ENCODE data around the gene PPP2R5A. TPM values are rescaled to one million over a fixed set of nuclear protein-coding genes. Genes with fewer than 3 reads are reported as not detected.

PPP2R5A gene
- total and polyA plus RNA-seq, 3 donors from 2014 or later, result 19.9 to 37.8 (median 26.9) TPM

- no peaks in the 10 kb centered on the region for H3K36me3 ChIP-seq (ENCODE audit: low read depth, missing control alignments)
- DNase-seq, result no peak
- no peak overlapping the region for H3K27ac ChIP-seq
- intact Hi-C loops (cut with DNase I; ENCODE audit: low total_unique reads), result no loop called here
- H3K9me3 ChIP-seq, result no peaks in the 10 kb centered on the region
- H3K4me3 ChIP-seq, result no peak overlapping the region
- H3K27me3 ChIP-seq, result no peaks in the 10 kb centered on the region
- 85 to 88% methylated on average over 2 of the region's 2 CpGs for WGBS, 2 donors
- no peak for TF ChIP-seq CTCF (IDR thresholded peaks at IDR 0.05)
- TF ChIP-seq POLR2A (IDR thresholded peaks at IDR 0.05), result no peak
- H3K4me1 ChIP-seq, result no peaks in the 10 kb centered on the region
Observed at GRCh38 chr1:212244441-212244840, 40.8 kb upstream of the PPP2R5A start.

GRCh38 chr1:212247179-212247721, 38.0 kb upstream of the PPP2R5A start:
- no peak overlapping the region for H3K27ac ChIP-seq
- DNase-seq, result no peak
- H3K9me3 ChIP-seq, result no peaks in the 10 kb centered on the region
- 55 to 67% methylated on average over 8 of the region's 8 CpGs for WGBS, 2 donors
- intact Hi-C loops (cut with DNase I; ENCODE audit: low total_unique reads), result no loop called here
- H3K4me3 ChIP-seq, result no peak overlapping the region
- H3K27me3 ChIP-seq, result no peaks in the 10 kb centered on the region
- H3K4me1 ChIP-seq, result no peaks in the 10 kb centered on the region
- TF ChIP-seq POLR2A (IDR thresholded peaks at IDR 0.05), result no peak
- TF ChIP-seq CTCF (IDR thresholded peaks at IDR 0.05), result no peak
- H3K36me3 ChIP-seq (ENCODE audit: low read depth, missing control alignments), result no peaks in the 10 kb centered on the region

GRCh38 chr1:212247988-212248387, 37.2 kb upstream of the PPP2R5A start:
- H3K36me3 ChIP-seq (ENCODE audit: low read depth, missing control alignments), result no peaks in the 10 kb centered on the region
- DNase-seq, result no peak
- H3K27ac ChIP-seq, result no peak overlapping the region
- intact Hi-C loops (cut with DNase I; ENCODE audit: low total_unique reads), result no loop called here
- 89 to 95% methylated on average over 1 of the region's 1 CpG for WGBS, 2 donors
- TF ChIP-seq POLR2A (IDR thresholded peaks at IDR 0.05) (no peak), CTCF (IDR thresholded peaks at IDR 0.05) (no peak)
- no peak overlapping the region for H3K4me3 ChIP-seq
- no peaks in the 10 kb centered on the region for H3K4me1 ChIP-seq
- no peaks in the 10 kb centered on the region for H3K9me3 ChIP-seq
- H3K27me3 ChIP-seq, result no peaks in the 10 kb centered on the region

- no peaks in the 10 kb centered on the region for H3K36me3 ChIP-seq (ENCODE audit: low read depth, missing control alignments)
- DNase-seq, result no peak
- TF ChIP-seq CTCF (IDR thresholded peaks at IDR 0.05) (no peak), POLR2A (IDR thresholded peaks at IDR 0.05) (no peak)
- H3K4me3 ChIP-seq, result no peak overlapping the region
- 66 to 76% methylated on average over 7 of the region's 7 CpGs for WGBS, 2 donors
- H3K9me3 ChIP-seq, result no peaks in the 10 kb centered on the region
- H3K27me3 ChIP-seq, result no peaks in the 10 kb centered on the region
- no peaks in the 10 kb centered on the region for H3K4me1 ChIP-seq
- no peak overlapping the region for H3K27ac ChIP-seq
- intact Hi-C loops (cut with DNase I; ENCODE audit: low total_unique reads), result no loop called here
Observed at GRCh38 chr1:212254853-212255363, 30.3 kb upstream of the PPP2R5A start.

- H3K36me3 ChIP-seq (ENCODE audit: low read depth, missing control alignments), result no peaks in the 10 kb centered on the region
- no peaks in the 10 kb centered on the region for H3K27me3 ChIP-seq
- WGBS, 2 donors, result 80 to 82% methylated on average over 6 to 9 of the region's 9 CpGs
- intact Hi-C loops (cut with DNase I; ENCODE audit: low total_unique reads), result no loop called here
- H3K4me1 ChIP-seq, result no peaks in the 10 kb centered on the region
- DNase-seq, result no peak
- TF ChIP-seq POLR2A (IDR thresholded peaks at IDR 0.05) (no peak), CTCF (IDR thresholded peaks at IDR 0.05) (no peak)
- H3K27ac ChIP-seq, result no peak overlapping the region
- H3K4me3 ChIP-seq, result no peak overlapping the region
- no peaks in the 10 kb centered on the region for H3K9me3 ChIP-seq
Observed at GRCh38 chr1:212255705-212256307, 29.4 kb upstream of the PPP2R5A start.
